ENCODE results near the gene CCND3.

DNA sequence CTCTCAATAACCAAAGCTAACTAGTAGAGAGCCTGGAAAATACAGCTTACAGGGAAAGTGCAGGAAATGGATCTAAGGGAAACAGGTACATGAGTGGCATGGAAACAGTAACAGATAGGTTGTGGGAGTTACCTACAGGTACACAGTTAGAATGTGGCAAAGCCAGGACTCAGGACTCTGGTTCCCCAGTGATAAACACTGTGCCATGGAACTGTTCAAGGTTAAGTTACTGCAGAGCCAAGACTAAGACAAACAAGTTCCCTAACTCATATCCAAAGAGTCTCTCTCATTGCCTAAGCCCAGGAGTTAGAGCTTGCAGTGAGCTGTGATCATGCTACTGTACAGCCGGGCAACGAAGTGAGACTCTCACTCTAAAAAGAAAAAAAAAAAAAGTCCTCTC is 27.3 kb downstream of the CCND3 start:
- TF ChIP-seq FOXM1 (IDR thresholded peaks at IDR 0.05; ENCODE audit: borderline replicate concordance) (no peak), FOXA1 (IDR thresholded peaks at IDR 0.05) (no peak), SP1 (IDR thresholded peaks at IDR 0.05) (no peak), BHLHE40 (IDR thresholded peaks at IDR 0.05; ENCODE audit: borderline replicate concordance) (no peak), SUZ12 (IDR thresholded peaks at IDR 0.05) (no peak), NFRKB (IDR thresholded peaks at IDR 0.05) (no peak), TARDBP (IDR thresholded peaks at IDR 0.05) (no peak), CTBP1 (IDR thresholded peaks at IDR 0.05; ENCODE audit: borderline replicate concordance) (no peak), HDGF (IDR thresholded peaks at IDR 0.05; ENCODE audit: borderline replicate concordance) (no peak), ARNT (IDR thresholded peaks at IDR 0.05) (no peak), ELF4 (IDR thresholded peaks at IDR 0.05) (no peak), ZNF384 (IDR thresholded peaks at IDR 0.05) (no peak)
